Naive thymus-derived CD4-positive, alpha-beta T cell (primary cell): Measurements from ENCODE around the gene SV2C. TPM values are rescaled to one million over a fixed set of nuclear protein-coding genes. Genes with fewer than 3 reads are reported as not detected.

Source experiments
- ATAC-seq: fragments of 150-1000 bp; cut with Tn5 transposase; 2 replicates; pipeline ENCODE4 v1.10.0; 2021; ENCODE audit warnings: mild to moderate bottlenecking, moderate library complexity
- CTCF ChIA-PET: fragments of 350-600 bp; sonication (Branson Sonifier 250); formaldehyde crosslinking; loops from one replicate; lab custom pipeline; 2021; ENCODE audit warnings: antibody characterized with exemption; lab: Charles Lee
- POLR2A ChIA-PET: fragments of 350-600 bp; sonication (Branson Sonifier 250); formaldehyde crosslinking; loops from one replicate; lab custom pipeline; 2021; ENCODE audit warnings: antibody characterized with exemption, inconsistent platforms; lab: Charles Lee
- DNase-seq, 9 donors: peaks; one replicate each; pipeline versions ENCODE4 v3.0.0 to v3.0.0-alpha.2; 2020 to 2022; ENCODE audit warnings: mixed read lengths in 1 of 9
- H3K27ac ChIP-seq: one replicate; pipeline ENCODE4 v1.7.0; 2013; ENCODE audit warnings: mild to moderate bottlenecking, low read depth, low read length, moderate library complexity
- H3K27me3 ChIP-seq, 2 donors: one replicate each; pipeline ENCODE4 v1.7.0; 2013; ENCODE audit warnings: low read length in 2 of 2, mild to moderate bottlenecking in 2 of 2, moderate library complexity in 2 of 2; ENCODE audit not compliant: control insufficient read depth in 2 of 2, insufficient read depth in 2 of 2
- H3K36me3 ChIP-seq, 3 experiments: 1 replicate in 2 of 3; 2 replicates in 1 of 3; pipeline ENCODE4 v1.7.0; 2013; ENCODE audit warnings: low read length in 3 of 3, mild to moderate bottlenecking in 3 of 3, moderate library complexity in 1 of 3; ENCODE audit not compliant: insufficient read depth in 3 of 3, control insufficient read depth in 2 of 3
- H3K4me1 ChIP-seq, 2 donors: one replicate each; pipeline ENCODE4 v1.7.0; 2013; ENCODE audit warnings: low read length in 2 of 2, mild to moderate bottlenecking in 2 of 2, moderate library complexity in 1 of 2; ENCODE audit not compliant: control insufficient read depth in 2 of 2, insufficient read depth in 2 of 2
- H3K4me3 ChIP-seq: 2 replicates; pipeline ENCODE4 v1.7.0; 2013; ENCODE audit warnings: mild to moderate bottlenecking, low read length
- H3K9me3 ChIP-seq, 3 experiments: 1 replicate in 2 of 3; 2 replicates in 1 of 3; pipeline ENCODE4 v1.7.0; 2013; ENCODE audit warnings: low read length in 3 of 3; ENCODE audit not compliant: control insufficient read depth in 2 of 3
- H3K27ac Mint-ChIP-seq, 9 donors: one replicate each; pipeline ENCODE4 v1.8.0; 2020 to 2022; ENCODE audit warnings: mixed read lengths in 9 of 9, mild to moderate bottlenecking in 8 of 9, moderate library complexity in 5 of 9, inconsistent platforms in 2 of 9
- H3K27me3 Mint-ChIP-seq, 5 donors: one replicate each; pipeline ENCODE4 v1.8.0; 2021 to 2022; ENCODE audit warnings: mixed read lengths in 5 of 5, mild to moderate bottlenecking in 1 of 5
- H3K36me3 Mint-ChIP-seq, 5 donors: one replicate each; pipeline ENCODE4 v1.8.0; 2020 to 2022; ENCODE audit warnings: mixed read lengths in 5 of 5, mild to moderate bottlenecking in 3 of 5, inconsistent platforms in 1 of 5
- H3K4me1 Mint-ChIP-seq, 7 donors: one replicate each; pipeline ENCODE4 v1.8.0; 2020 to 2022; ENCODE audit warnings: mixed read lengths in 7 of 7, mild to moderate bottlenecking in 3 of 7, inconsistent platforms in 1 of 7
- H3K4me3 Mint-ChIP-seq, 10 donors: one replicate each; pipeline ENCODE4 v1.8.0; 2020 to 2022; ENCODE audit warnings: mild to moderate bottlenecking in 10 of 10, mixed read lengths in 10 of 10, moderate library complexity in 6 of 10, inconsistent platforms in 2 of 10
- H3K9me3 Mint-ChIP-seq, 11 donors: one replicate each; pipeline ENCODE4 v1.8.0; 2020 to 2022; ENCODE audit warnings: mixed read lengths in 11 of 11, mild to moderate bottlenecking in 4 of 11, inconsistent platforms in 1 of 11, moderate library complexity in 1 of 11
- intact Hi-C, 2 donors: fragments of 100-400 bp; cut with micrococcal nuclease; formaldehyde crosslinking; loops; one replicate each; pipeline ENCODE4 v1.15.1; 2023
- polyA plus RNA-seq, 2 donors: library from polyadenylated mRNA; unstranded; fragments of 300-500 nt; fragmentation: Illumina TruSeq; gene quantifications; one replicate each; pipeline ENCODE4 v1.2.3, GENCODE V29; 2021
- total RNA-seq, 6 experiments: library from RNA in 5 of 6; stranded (reverse) in 5 of 6; gene quantifications; 1 replicate in 5 of 6; 2 replicates in 1 of 6; pipeline ENCODE4 v1.2.3 and lab custom pipeline; 2021 to 2026

The SV2C gene
- total and polyA plus RNA-seq, 7 experiments from 2014 or later: not detected

GRCh38 chr5:76178913-76179312 is 95.7 kb downstream of the SV2C start:
- Mint-ChIP-seq H3K4me3 (no peak overlapping the region), H3K36me3 (peaks cover 0 to 3% (median 0%) of the 10 kb centered on the region in 5 donors), H3K4me1 (peaks cover 15 to 20% (median 17%) of the 10 kb centered on the region in 7 donors), H3K27ac (no peak overlapping the region), H3K9me3 (peaks cover 0 to 6% (median 0%) of the 10 kb centered on the region in 11 donors), H3K27me3 (peaks cover 0 to under 1% (median 0%) of the 10 kb centered on the region in 5 donors)
- intact Hi-C loops: loop anchor here in 1 of 2 donors (10.0 kb wide), 1 partner anchor 1124 kb away; the partner anchor contains the start of gene GCNT4
- Histone ChIP-seq H3K36me3 (no peaks in the 10 kb centered on the region), H3K27me3 (no peaks in the 10 kb centered on the region), H3K9me3 (no peaks in the 10 kb centered on the region), H3K4me3 (no peak overlapping the region), H3K4me1 (peaks cover 4 to 25% of the 10 kb centered on the region in 2 donors), H3K27ac (no peak overlapping the region)
- DNase-seq (no peak), ATAC-seq (no peak)
- ChIA-PET POLR2A (no interaction called here), CTCF (no interaction called here)

DNA sequence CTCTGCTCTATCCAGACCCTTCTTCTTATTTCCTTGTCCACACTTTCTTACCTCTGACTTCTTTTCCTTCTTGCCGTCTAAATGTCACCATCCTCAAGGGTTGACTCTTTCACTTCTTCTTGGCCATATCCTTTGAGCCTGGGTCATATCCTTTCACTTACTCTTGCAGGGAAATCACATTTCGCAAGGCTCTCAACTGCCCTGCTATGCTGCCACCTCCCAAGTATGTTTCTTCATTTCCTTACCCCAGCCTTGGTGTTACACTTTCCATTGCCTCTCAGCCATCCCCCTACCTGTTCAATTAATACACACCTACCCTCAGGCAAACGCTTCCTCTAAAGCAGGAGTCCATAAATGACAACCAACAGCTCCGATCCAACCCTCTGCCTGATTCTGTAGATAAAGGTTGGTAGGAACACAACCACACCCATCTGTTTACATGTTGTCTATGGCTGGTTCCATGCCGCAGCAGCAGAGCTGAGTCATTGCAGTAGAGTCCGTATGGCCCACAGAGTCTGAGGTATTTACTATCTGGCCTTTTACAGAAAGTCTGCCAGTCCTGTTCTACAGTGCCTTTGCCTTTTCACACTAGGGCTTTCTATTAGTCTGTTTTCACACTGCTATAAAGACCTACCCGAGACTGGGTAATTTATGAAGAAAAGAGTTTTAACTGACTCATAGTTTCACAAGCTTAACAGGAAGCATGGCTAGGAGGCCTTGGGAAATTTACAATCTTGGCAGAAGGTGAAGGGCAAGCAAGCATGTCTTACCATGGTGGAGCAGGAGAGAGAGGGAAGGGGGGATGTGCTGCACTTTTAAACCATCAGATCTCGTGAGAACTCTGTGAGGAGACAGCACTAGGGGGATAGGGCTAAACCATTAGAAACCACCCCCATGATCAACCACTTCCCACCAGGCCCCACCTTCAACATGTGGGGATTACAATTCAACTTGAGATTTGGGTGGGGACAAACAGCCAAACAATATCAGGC is 97.9 kb downstream of the SV2C start:
- no peak overlapping the region for H3K4me3 ChIP-seq
- ATAC-seq: peak; percentile 65
- POLR2A ChIA-PET: no interaction called here

GRCh38 chr5:76187386-76187785 is 104.2 kb downstream of the SV2C start:
- no peaks in the 10 kb centered on the region for H3K27me3 ChIP-seq
- POLR2A ChIA-PET: no interaction called here
- ATAC-seq (no peak), DNase-seq (no peak)
- H3K9me3 ChIP-seq: no peaks in the 10 kb centered on the region
- Mint-ChIP-seq H3K27me3 (peaks cover 0 to 6% (median 0%) of the 10 kb centered on the region in 5 donors), H3K9me3 (peaks cover 0 to 27% (median 0%) of the 10 kb centered on the region in 11 donors), H3K4me3 (no peak overlapping the region), H3K4me1 (no peaks in the 10 kb centered on the region), H3K27ac (no peak overlapping the region), H3K36me3 (peaks cover 0 to 5% (median 3%) of the 10 kb centered on the region in 5 donors)
- no peaks in the 10 kb centered on the region for H3K36me3 ChIP-seq
- H3K4me3 ChIP-seq: no peak overlapping the region
- intact Hi-C loops: no loop called here
- no peaks in the 10 kb centered on the region for H3K4me1 ChIP-seq
- CTCF ChIA-PET: no interaction called here
- H3K27ac ChIP-seq: no peak overlapping the region

More for the DNA sequence above, 97.9 kb downstream of the SV2C start:
- Histone ChIP-seq H3K4me1 (peaks cover 4 to 15% of the 10 kb centered on the region in 2 donors), H3K9me3 (no peaks in the 10 kb centered on the region), H3K36me3 (no peaks in the 10 kb centered on the region), H3K27ac (no peak overlapping the region), H3K27me3 (no peaks in the 10 kb centered on the region)
- Mint-ChIP-seq H3K9me3 (peaks cover 0 to 13% (median 0%) of the 10 kb centered on the region in 11 donors), H3K27me3 (no peaks in the 10 kb centered on the region), H3K27ac (no peak overlapping the region), H3K36me3 (peaks cover 0 to 4% (median 2%) of the 10 kb centered on the region in 5 donors), H3K4me3 (no peak overlapping the region), H3K4me1 (peaks cover 2 to 7% (median 4%) of the 10 kb centered on the region in 7 donors)
- intact Hi-C loops: no loop called here
- CTCF ChIA-PET: interaction anchor here (0.6 to 1.1 kb wide), 2 partner anchors 17 to 888 kb away, joined by 3 to 4 read pairs; no protein-coding TSS in a partner anchor
- no peak for DNase-seq

- Histone ChIP-seq H3K9me3 (no peaks in the 10 kb centered on the region), H3K27me3 (no peaks in the 10 kb centered on the region), H3K36me3 (no peaks in the 10 kb centered on the region), H3K4me1 (no peaks in the 10 kb centered on the region), H3K4me3 (no peak overlapping the region), H3K27ac (no peak overlapping the region)
- ChIA-PET POLR2A (no interaction called here), CTCF (no interaction called here)
- no peak overlapping the region for H3K4me3 Mint-ChIP-seq
- H3K27ac Mint-ChIP-seq: no peak overlapping the region
- peaks cover 0 to 18% (median 0%) of the 10 kb centered on the region in 11 donors for H3K9me3 Mint-ChIP-seq
- no peaks in the 10 kb centered on the region for H3K4me1 Mint-ChIP-seq
- DNase-seq: no peak
- intact Hi-C loops: no loop called here
- H3K36me3 Mint-ChIP-seq: peaks cover 0 to 5% (median 0%) of the 10 kb centered on the region in 5 donors
- peaks cover 0 to 21% (median 0%) of the 10 kb centered on the region in 5 donors for H3K27me3 Mint-ChIP-seq
- no peak for ATAC-seq
Observed at GRCh38 chr5:76190356-76190755, 107.2 kb downstream of the SV2C start.

GRCh38 chr5:76192837-76193236 is 109.7 kb downstream of the SV2C start:
- POLR2A ChIA-PET: no interaction called here
- intact Hi-C loops: no loop called here
- ATAC-seq (no peak), DNase-seq (no peak)
- Histone ChIP-seq H3K36me3 (no peaks in the 10 kb centered on the region), H3K9me3 (no peaks in the 10 kb centered on the region), H3K4me1 (no peaks in the 10 kb centered on the region), H3K27me3 (no peaks in the 10 kb centered on the region), H3K4me3 (no peak overlapping the region), H3K27ac (no peak overlapping the region)
- H3K4me3 Mint-ChIP-seq: no peak overlapping the region
- peaks cover 0 to 9% (median 0%) of the 10 kb centered on the region in 11 donors for H3K9me3 Mint-ChIP-seq
- no peaks in the 10 kb centered on the region for H3K36me3 Mint-ChIP-seq
- CTCF ChIA-PET: no interaction called here
- H3K27me3 Mint-ChIP-seq: peaks cover 0 to 32% (median 4%) of the 10 kb centered on the region in 5 donors
- H3K4me1 Mint-ChIP-seq: no peaks in the 10 kb centered on the region
- no peak overlapping the region for H3K27ac Mint-ChIP-seq

- no peak overlapping the region for H3K4me3 Mint-ChIP-seq
- no peak overlapping the region for H3K27ac Mint-ChIP-seq
- POLR2A ChIA-PET: no interaction called here
- ATAC-seq (no peak), DNase-seq (no peak)
- intact Hi-C loops: no loop called here
- H3K27ac ChIP-seq: no peak overlapping the region
- no peaks in the 10 kb centered on the region for H3K36me3 ChIP-seq
- no peaks in the 10 kb centered on the region for H3K27me3 ChIP-seq
- H3K36me3 Mint-ChIP-seq: no peaks in the 10 kb centered on the region
- peaks cover 0 to 35% (median 4%) of the 10 kb centered on the region in 5 donors for H3K27me3 Mint-ChIP-seq
- peaks cover 0 to 9% (median 0%) of the 10 kb centered on the region in 11 donors for H3K9me3 Mint-ChIP-seq
- no peaks in the 10 kb centered on the region for H3K9me3 ChIP-seq
- H3K4me3 ChIP-seq: no peak overlapping the region
- CTCF ChIA-PET: no interaction called here
- no peaks in the 10 kb centered on the region for H3K4me1 ChIP-seq
- H3K4me1 Mint-ChIP-seq: no peaks in the 10 kb centered on the region
Observed at GRCh38 chr5:76193635-76194034, 110.5 kb downstream of the SV2C start.
